ENCODE measurements around the gene SIGLEC1. TPM values are rescaled to one million over a fixed set of nuclear protein-coding genes. Genes with fewer than 3 reads are reported as not detected.

Gene SIGLEC1
- total RNA-seq, 2 donors from 2014 or later: 3.1 to 10.4 TPM

DNA sequence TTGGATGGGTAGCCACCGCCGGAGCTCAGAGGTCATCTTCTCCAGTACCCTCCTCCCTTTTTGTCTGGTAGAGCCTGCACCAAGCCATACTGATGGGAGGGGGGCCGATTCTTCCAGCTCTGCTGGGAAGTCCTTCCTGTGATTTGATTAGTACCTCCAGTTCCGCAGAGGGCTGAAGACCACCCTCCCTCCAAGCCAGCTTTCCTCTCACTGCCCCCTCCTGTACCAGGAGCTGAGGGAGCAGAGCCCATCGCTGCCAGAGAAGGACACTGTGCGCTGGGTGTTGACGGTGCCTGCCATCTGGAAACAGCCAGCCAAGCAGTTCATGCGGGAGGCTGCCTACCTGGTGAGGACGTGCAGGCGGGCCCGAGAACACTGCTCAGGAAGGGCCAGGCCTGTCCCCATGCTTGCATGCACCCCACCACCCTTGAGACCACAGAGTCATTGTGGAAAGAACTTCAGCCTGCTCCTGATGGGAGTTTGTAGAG, 33.3 kb upstream of the SIGLEC1 start:
- intact Hi-C loops (cut with DNase I, micrococcal nuclease): no loop called here
- ATAC-seq (no peak), DNase-seq (no peak)

DNA sequence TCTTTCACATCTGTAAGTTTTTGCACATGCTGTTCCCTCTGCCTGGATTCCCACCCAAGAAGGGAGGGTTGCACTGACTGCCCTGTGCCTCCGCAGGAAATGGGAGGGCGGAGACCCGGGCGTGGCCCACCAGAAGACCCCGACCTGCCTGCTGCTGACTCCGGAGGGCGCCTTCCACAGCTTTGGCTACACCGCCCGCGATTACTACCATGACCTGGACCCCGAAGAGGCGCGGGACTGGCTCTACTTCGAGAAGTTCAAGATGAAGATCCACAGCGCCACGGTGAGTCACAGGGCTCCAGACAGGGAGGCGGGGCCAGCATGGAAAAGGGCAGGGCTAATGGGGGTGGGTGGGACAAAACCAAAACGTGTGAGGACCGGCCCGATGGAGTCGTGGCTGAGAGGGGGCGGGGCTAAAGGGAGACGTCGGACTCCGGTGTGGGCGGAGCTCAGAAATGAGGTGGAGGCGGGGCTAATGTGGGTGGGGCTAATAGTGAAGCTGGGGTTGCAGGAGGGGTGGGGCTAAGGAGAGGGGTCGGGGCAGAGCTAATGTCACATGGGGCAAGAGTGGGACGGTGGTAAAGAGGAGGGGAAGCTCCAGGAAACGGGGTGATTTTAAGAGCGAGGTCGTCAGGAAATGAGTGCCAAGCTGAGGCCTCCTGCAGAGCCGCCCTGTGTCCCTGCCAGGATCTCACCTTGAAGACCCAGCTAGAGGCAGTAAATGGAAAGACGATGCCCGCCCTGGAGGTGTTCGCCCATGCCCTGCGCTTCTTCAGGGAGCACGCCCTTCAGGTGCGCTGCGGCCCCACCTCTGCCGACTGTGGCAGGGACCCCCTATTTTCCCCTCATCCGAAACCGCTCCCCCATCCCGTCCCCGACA, 32.6 kb upstream of the SIGLEC1 start:
- ATAC-seq (peak; percentile 52), DNase-seq (peak in 1 of 2 donors; percentile 56)
- intact Hi-C loops (cut with DNase I, micrococcal nuclease): no loop called here

DNA sequence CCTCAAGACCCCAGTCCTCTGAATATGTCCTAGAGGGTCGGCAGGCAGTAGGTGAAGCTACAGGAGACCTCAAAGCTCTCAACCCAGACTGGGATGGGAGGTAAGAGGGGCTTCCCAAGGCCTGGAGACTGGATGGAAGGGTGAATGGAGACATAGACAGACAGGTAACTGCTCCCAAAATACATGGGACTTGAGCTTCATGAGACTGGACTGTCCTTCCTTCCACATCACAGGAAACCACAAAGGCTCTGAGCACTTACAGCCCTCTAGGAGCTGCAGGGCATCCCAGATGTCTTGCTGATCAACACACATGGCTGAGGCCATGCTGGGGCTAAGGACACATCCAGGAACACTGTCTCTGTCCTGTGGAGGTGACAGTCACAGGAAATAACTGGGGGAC, 31.6 kb upstream of the SIGLEC1 start:
- intact Hi-C loops (cut with DNase I, micrococcal nuclease): no loop called here
- no peak for ATAC-seq
- DNase-seq: no peak

DNA sequence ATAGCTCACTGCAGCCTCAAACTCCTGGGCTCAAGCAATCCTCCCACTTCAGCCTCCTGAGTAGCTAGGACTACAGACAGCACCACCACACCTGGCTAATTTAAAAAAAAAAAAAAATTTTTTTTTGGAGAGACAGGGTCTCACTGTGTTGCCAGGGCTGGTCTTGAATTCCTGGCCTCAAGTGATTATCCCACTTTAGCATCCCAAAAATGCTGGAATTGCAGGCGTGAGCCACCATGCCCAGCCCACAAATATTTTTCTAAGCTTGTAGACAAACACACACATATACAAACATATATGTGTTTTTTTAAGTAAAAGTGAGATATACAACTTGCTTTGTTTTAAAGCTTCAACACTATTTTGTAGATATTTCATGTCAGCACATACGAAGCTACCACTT, 30.9 kb upstream of the SIGLEC1 start:
- ATAC-seq (no peak), DNase-seq (no peak)
- intact Hi-C loops (cut with DNase I, micrococcal nuclease): no loop called here

DNA sequence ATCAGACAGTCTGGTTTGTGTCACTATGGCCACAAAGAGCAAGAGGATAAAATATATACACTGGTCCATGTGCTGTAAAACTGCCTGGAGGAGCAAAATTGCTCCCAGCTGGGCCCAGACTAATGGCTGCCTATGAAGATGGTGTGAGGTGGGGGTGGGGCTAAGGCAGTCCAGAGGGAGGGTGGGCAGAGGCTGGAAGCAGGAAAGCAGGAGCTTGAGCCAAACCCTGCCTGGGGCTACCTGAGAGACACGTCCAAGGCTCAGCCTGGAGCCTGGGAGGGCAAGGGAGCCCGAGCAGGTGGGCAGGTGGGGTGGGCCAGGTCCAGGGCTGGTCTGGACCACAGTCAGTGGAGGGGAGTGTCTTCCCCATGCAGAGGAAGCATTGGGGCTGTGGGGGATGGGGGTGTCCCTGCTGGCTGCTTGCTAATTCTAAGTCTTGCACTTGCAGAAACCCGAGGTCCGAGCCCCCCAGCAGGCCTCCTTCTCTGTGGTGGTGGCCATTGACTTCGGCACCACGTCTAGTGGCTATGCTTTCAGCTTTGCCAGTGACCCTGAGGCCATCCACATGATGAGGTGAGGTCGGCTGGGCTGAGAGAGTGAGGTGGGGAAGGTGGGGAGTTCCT, 29.5 kb upstream of the SIGLEC1 start:
- intact Hi-C loops (cut with DNase I, micrococcal nuclease): no loop called here
- DNase-seq: no peak

DNA sequence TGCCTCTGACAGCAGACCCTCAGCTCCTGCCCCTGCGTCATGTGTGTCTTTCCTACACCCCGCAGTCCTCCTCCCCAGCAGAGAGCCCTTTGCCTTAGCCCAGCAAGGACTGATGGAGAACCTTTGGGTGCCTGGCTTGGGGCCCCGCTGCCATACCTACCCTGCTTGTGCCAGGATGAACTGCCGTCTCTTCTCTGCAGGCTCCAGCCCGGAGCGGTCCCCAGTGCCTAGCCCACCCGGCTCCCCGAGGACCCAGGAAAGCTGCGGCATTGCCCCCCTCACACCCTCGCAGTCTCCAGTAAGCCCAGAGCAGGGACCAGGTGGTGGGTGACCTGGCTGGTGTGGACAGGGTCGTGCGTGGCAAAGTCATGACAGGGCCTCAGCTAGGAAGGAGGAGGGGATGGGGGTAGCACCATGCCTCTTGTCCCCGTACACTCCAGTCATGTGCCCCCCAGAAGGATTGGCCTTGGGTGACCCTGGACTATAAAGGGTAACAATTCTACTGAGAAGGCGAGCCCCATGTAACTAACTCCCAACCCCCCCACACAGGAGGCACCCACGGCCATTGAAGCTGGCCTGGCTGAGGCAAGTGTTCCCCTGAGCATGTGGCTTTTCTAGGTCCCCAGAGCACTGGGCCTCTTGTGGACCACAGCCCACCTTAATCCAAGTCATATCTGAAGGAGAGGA, 28.4 kb upstream of the SIGLEC1 start:
- intact Hi-C loops (cut with DNase I, micrococcal nuclease): no loop called here
- no peak for ATAC-seq
- no peak for DNase-seq

More for the DNA sequence above, 29.5 kb upstream of the SIGLEC1 start:
- no peak for ATAC-seq

DNA sequence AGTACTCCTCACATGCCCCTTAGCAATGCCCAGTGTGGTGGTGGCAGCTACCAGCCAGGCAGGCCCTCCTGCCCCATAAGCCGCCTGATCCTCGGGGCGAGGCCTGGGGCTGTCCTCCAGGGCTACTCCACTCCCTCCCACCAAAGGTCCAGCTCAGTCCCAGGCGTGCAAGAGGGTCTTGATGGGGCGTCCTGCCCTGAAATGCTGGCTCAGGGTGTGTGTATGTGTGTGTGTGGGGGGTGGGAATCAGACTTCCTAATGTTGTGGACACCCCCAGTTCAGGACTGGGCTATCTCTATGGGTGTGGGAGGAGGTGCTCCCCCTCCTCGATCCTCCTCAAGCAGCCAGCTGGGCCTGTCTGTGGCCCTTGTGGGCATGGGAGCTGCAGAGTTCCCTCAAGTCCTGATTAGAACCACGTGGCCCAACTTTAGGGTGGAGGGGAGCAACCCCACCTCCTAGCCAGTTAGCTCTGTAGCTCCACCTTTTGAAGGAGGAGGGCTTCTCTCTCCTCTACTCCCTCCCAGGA, 27.6 kb upstream of the SIGLEC1 start:
- no peak for DNase-seq
- intact Hi-C loops (cut with DNase I, micrococcal nuclease): no loop called here
- ATAC-seq: no peak

DNA sequence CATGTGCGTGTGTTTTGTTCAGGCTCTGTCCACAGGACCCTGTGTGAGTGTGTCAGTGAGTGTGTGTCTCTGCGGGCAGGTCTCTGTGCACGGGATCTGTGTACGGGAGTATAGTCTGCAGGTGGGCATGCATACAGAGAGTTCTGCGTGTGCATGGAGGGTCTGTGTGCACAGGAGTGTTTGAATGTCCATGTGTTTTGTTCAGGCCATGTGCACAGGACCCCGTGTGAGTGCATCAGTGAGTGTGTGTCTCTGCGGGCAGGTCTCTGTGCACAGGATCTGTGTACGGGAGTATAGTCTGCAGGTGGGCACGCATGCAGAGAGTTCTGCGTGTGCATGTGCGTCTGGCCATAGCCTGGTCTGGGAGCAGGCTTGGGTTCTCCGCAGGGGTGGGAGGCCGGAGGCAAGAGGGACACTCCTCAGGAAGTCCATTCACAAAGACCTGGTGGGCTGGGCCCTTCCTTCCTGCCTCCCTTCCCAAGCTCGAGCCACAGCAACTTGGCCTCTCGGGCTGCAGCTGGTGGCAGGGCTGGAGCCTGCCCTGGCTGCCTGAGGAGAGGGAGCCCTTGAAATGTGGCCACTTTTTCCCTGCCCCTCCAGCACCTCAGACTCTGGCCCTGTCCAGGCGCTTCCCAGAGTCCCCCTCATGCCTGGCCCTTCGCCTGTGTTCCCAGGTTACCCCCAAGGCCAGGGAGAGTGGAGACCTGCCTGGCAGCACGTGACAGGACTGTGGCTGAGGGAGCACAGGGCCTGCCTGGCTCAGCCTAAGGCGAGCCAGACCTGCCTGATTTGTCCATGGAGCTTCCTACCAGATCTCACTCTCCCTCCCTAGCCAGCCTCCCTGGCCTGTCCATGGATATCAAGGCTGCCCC, 26.9 kb upstream of the SIGLEC1 start:
- DNase-seq (no peak), ATAC-seq (no peak)
- intact Hi-C loops (cut with DNase I, micrococcal nuclease): no loop called here

DNA sequence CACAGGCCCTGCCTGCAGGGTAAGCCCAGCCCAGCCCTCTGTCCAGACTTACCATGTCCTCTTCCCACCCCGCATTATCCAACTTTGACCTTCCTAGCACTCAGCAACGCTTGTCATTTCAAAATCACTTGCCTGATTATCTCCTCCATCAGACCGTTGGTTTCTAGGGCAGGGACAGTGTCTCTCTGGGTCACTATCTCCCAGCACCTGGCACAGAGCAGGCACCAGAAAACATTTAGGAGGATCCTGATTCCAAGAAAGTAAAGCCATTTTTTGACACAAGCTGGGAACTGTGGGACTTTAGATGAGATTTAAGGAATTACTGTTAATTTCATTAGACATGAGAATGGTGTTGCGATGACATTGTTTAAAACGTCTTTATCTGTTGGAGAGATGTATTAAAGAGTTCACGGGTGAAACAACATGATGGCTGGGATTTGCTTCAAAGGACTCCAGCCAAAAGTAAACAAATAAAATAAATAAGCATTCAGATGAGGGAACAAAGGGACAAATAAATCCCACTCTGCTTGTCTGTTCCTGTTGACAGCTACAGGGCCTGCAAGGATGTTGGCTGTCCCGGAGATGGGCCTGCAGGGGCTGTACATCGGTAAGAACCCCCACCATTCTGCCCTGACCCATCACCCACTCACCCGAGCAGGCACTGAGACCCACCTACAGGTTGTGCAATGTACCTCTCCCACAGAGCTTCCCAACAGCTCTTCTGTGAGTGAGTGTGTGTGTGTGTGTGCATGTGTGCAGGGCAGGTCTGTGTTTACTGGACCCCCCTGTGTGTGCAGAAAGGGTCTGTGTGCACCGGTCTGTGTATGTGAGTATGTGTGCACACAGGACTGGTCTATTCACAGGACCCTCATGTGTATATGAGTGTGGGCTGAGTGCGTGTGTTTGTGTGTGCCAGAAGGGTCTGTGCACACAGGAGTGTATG, 26.0 kb upstream of the SIGLEC1 start:
- intact Hi-C loops (cut with DNase I, micrococcal nuclease): no loop called here
- ATAC-seq: no peak
- DNase-seq: no peak

DNA sequence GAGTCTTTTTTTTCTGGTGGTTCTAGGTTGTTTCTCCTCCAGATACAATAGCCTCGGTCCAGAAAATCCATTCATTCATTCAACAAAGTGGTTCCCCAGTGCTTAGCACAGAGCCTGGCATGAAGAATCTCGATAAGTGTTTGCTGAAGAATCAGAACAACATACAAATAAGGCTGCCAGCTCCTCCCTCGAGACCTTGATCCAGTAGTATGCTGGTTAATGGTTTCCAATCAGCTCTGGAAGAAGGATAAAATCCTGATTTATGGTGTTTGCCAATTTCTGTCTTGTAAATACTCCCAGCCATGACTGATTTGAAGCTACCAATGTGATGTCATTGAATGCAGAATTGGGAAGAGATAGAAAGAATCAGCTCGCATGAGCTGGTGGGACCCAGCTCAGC, 23.4 kb upstream of the SIGLEC1 start:
- intact Hi-C loops (cut with DNase I, micrococcal nuclease): no loop called here
- no peak for DNase-seq
- ATAC-seq: peak; percentile 63

DNA sequence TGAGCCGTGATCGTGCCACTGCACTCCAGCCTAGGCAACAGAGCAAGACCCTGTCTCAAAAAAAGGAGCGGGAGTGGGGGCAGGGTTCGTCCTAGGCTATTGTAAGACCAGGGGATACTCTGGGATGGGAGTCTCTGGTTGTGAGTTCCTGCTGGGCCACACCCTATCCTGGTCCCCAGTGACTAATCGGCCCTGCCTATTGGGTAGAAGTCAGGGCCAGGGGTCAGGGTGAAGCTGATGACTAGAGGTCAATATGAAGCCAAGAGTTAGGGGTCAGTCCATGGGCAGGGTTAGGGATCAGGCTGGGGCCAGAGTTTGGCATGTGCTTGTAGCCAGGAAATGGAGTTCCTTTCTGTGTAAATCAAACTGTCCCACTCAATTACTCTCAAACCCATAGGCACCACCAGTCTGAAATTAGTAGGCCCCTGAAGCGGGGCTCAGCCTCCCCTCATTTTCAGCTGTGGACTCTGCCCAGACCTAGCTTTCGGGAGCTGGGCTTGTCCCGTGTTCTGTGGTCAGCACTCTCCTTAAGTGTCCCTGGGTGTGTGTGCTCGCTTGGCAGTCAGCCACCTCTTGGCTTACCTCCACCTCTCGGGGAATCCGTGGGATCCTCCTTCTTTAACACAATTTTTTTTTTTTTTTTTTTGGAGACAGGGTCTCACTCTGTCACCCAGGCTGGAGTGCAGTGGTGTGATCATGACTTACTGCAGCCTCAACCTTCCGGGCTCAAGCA, 21.9 kb upstream of the SIGLEC1 start:
- DNase-seq (peak in 1 of 2 donors; percentile 66), ATAC-seq (peak; percentile 79)
- intact Hi-C loops (cut with DNase I, micrococcal nuclease): no loop called here

DNA sequence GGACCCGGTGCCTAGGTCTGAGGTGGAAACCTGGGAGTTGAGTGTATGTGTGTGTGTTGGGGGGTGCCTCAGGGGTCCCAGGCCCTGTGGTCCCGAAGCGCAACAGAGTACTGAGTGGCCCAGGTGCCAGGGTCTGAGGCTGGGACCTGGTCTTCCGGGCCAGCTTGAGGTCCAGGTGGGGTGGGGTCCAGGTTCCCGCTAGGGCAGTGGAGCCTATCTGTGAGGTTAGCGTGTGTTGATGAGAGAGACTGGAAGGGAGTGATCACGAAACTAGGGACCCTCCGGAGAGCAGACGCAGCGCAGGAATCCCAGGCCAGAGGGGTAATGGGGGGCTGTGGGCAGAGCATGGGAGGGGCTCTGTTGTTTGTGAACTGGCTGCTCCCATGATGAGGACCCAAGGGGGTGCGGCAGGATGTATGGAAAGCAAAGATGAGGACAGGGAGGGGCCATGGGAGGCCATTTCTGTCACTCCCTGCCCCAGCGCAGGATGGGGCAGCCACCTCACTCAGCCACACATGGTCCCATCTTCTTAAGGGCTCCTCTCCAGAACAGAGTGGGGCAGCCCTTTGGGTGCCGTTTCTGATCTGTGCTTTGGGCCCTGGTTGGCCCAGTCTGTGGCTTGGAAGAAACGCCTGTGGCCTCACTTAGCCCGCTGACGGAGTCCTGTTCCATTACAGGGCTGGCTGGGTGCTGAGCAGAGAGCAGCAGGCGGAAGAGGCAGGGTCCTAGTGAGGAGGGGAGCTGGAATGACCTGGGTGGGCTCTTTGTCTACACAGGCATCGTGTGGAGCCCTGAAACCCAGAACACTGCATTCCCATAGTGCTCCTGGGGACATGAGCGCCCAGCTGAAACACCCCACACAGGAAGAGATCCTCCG, 21.0 kb upstream of the SIGLEC1 start:
- DNase-seq (peak in 1 of 2 donors; percentile 21), ATAC-seq (no peak)
- intact Hi-C loops (cut with DNase I, micrococcal nuclease): no loop called here

DNA sequence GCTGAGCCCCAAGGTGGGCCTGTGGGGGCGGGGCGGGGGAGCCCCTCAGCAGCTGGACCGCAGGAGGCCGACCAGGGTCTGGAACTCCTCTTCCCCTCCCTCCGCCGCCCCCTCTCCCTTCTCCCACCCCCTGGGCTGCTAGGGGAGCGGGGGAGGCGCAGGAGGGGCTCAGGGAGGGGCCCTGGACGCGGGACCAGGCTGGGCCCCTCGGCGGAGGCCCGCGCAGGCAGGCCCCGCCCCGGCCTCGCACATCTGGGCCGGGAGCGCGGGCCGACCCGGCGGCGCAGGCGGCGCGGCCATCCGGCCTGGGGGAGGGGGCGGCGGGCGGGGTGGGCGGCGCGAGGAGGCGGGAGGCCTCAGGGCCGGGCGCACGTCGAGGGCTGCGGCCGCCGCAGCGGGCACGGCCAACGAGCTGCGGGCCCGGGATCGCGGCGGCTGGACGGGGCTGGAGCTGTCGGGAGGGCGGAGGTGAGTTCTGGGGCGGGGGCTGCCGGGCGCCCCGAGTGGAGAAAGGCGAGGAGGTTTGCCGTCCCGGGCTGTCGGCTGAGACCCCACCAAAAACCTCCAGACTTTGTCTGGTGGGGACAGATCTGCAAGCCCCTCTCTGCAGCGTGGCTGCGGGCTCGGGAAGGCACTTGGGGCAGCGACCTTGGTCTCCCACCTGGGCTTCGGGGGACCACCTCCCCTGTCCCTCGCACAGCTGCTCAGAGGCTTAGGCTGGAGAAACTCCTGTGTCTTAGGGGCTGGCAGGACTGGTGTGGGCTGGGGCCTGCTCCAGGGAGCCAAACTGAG, 20.1 kb upstream of the SIGLEC1 start, which contains the start of gene HSPA12B:
HSPA12B (plus strand) TSS at position 359 of the 792 bp plus-strand sequence. CDS start 5,990 bp downstream, outside the sequence.
- intact Hi-C loops (cut with DNase I, micrococcal nuclease): no loop called here
- DNase-seq: no peak
- no peak for ATAC-seq

DNA sequence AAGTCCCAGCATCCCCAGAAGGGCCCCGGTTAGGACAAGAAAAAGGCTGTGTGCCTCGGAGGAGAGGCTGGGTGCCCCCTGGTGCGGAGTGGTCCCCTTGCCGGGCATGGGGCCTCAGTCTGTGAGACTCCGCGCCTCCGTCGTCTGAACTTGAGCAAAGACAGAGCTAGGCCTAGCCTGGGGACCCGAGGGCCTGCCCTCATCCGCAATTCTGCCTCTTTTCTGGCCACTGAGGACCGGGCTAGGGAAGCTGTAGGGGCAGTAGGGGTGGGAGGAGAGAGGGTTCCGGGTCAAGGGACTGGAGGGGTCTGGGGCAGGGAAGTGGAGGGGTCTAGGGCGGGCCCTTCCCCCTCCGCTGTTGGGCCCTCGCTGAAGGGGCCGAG, 19.5 kb upstream of the SIGLEC1 start:
- ATAC-seq (no peak), DNase-seq (no peak)
- intact Hi-C loops (cut with DNase I, micrococcal nuclease): no loop called here

Data from left colon (tissue), 2 donors.